Measurements from ENCODE around the gene PRC1.

GRCh38 chr15:90988296-90988695 lies 6.0 kb downstream of the PRC1 start:
- TF ChIP-seq CTCF (IDR thresholded peaks at IDR 0.05; ENCODE audit: low read depth, low read length, poor library complexity, severe bottlenecking) (no peak), EZH2phosphoT487 (IDR thresholded peaks at IDR 0.05; ENCODE audit: borderline replicate concordance, low read length) (no peak)
